Endodermal cell (in vitro differentiated cells): ENCODE measurements around the gene GOLGA6D. TPM values are rescaled to one million over a fixed set of nuclear protein-coding genes. Genes with fewer than 3 reads are reported as not detected.
"Not testable (repeated sequence)": the region's sequence is repeated elsewhere in the genome, so short reads cannot be mapped to it uniquely, and the experiment has no call there.

ENCODE experiments used
- DNase-seq: peaks from one replicate; pipeline ENCODE4 v3.0.0-alpha.2; 2017
- H3K27ac ChIP-seq: 2 replicates; pipeline ENCODE4 v1.5.1; 2013; ENCODE audit warnings: mild to moderate bottlenecking, low read depth, low read length, moderate library complexity
- H3K27me3 ChIP-seq: 2 replicates; pipeline ENCODE4 v1.6.1; 2013; ENCODE audit warnings: mild to moderate bottlenecking, low read length, moderate library complexity; ENCODE audit not compliant: insufficient read depth, control insufficient read depth, poor library complexity, severe bottlenecking
- H3K36me3 ChIP-seq: 2 replicates; pipeline ENCODE4 v1.7.0; 2013; ENCODE audit warnings: mild to moderate bottlenecking, low read length, moderate library complexity; ENCODE audit not compliant: control insufficient read depth, insufficient read depth
- H3K4me1 ChIP-seq: one replicate; pipeline ENCODE4 v1.7.0; 2013; ENCODE audit warnings: low read length; ENCODE audit not compliant: control insufficient read depth, insufficient read depth
- H3K4me3 ChIP-seq: 2 replicates; pipeline ENCODE4 v1.5.1; 2013; ENCODE audit warnings: mild to moderate bottlenecking, low read length, moderate library complexity
- H3K9ac ChIP-seq: 2 replicates; pipeline ENCODE4 v1.6.1; 2013; ENCODE audit warnings: mild to moderate bottlenecking, low read length, moderate library complexity; ENCODE audit not compliant: poor library complexity, severe bottlenecking; ENCODE audit errors: extremely low read depth
- H3K9me3 ChIP-seq: 2 replicates; pipeline ENCODE4 v1.6.1; 2013; ENCODE audit warnings: mild to moderate bottlenecking, low read length, moderate library complexity; ENCODE audit not compliant: control insufficient read depth
- H3K27ac Mint-ChIP-seq: 2 replicates; pipeline ENCODE4 v1.8.0; 2020; ENCODE audit warnings: mixed read lengths
- H3K27me3 Mint-ChIP-seq: 2 replicates; pipeline ENCODE4 v1.8.0; 2021; ENCODE audit warnings: mild to moderate bottlenecking, mixed read lengths; ENCODE audit not compliant: insufficient read depth
- H3K36me3 Mint-ChIP-seq: 2 replicates; pipeline ENCODE4 v1.8.0; 2020; ENCODE audit warnings: low read depth, mixed read lengths
- H3K4me1 Mint-ChIP-seq: 2 replicates; pipeline ENCODE4 v1.8.0; 2020; ENCODE audit warnings: mixed read lengths
- H3K4me3 Mint-ChIP-seq: 2 replicates; pipeline ENCODE4 v1.8.0; 2020; ENCODE audit warnings: mild to moderate bottlenecking, moderate library complexity, mixed read lengths
- H3K9me3 Mint-ChIP-seq: 2 replicates; pipeline ENCODE4 v1.8.0; 2020; ENCODE audit warnings: mild to moderate bottlenecking, mixed read lengths
- CTCF ChIP-seq: fragments of 200-600 bp; sonication (generic); conservative IDR thresholded peaks from 2 replicates; pipeline ENCODE4 v1.5.0; 2021; ENCODE audit warnings: antibody characterized with exemption, mild to moderate bottlenecking
- WGBS, 2 experiments: methylation state at CpG; one replicate each; pipeline versions ENCODE4 v1.1.5 to v1.1.7; 2013; ENCODE audit warnings: missing lambda C conversion rate in 2 of 2, mixed read lengths in 1 of 2; ENCODE audit not compliant: insufficient coverage in 1 of 2, insufficient read length in 1 of 2; 5-methylcytosine and 5-hydroxymethylcytosine counted together
- total RNA-seq, 2 donors: library from RNA; stranded (reverse); fragmentation: NEBNext Ultra II Directional in 1 of 2; extraction: Animal tissue kit (Norgen Biotek cat#: 25700) in 1 of 2; gene quantifications; 2 replicates in 1 of 2; 3 replicates in 1 of 2; pipeline ENCODE4 v1.2.1, GENCODE V29; 2021

Gene GOLGA6D
- total RNA-seq, 2 donors from 2014 or later, result 0.11 to 0.24 TPM

- H3K27ac ChIP-seq, H3K4me3 Mint-ChIP-seq, H3K4me1 Mint-ChIP-seq, H3K27me3 ChIP-seq, H3K36me3 ChIP-seq, H3K27ac Mint-ChIP-seq, H3K27me3 Mint-ChIP-seq, H3K9me3 ChIP-seq, H3K9ac ChIP-seq, H3K4me3 ChIP-seq, H3K4me1 ChIP-seq, H3K9me3 Mint-ChIP-seq, H3K36me3 Mint-ChIP-seq: not testable (repeated sequence)
- peak; percentile 78 for TF ChIP-seq CTCF
- 50 to 82% methylated on average over 2 to 3 of the region's 5 CpGs for WGBS, 2 experiments
- peak; percentile 80 for DNase-seq
These were observed 8.0 kb upstream of the GOLGA6D start for GRCh38 chr15:75274509-75275107.

- not testable (repeated sequence) for H3K27ac ChIP-seq, H3K9me3 Mint-ChIP-seq, H3K27ac Mint-ChIP-seq, H3K36me3 Mint-ChIP-seq, H3K4me1 ChIP-seq, H3K27me3 Mint-ChIP-seq, H3K36me3 ChIP-seq, H3K9ac ChIP-seq, H3K4me3 Mint-ChIP-seq, H3K27me3 ChIP-seq, H3K4me1 Mint-ChIP-seq, H3K9me3 ChIP-seq, H3K4me3 ChIP-seq
- WGBS, 2 experiments, result 61 to 68% methylated on average over 2 to 3 of the region's 3 CpGs
- peak; percentile 34 for DNase-seq
These were observed 7.0 kb upstream of the GOLGA6D start for GRCh38 chr15:75275617-75276016.

GRCh38 chr15:75278497-75278896 is 4.1 kb upstream of the GOLGA6D start:
- H3K4me3 Mint-ChIP-seq, H3K27me3 ChIP-seq, H3K9me3 ChIP-seq, H3K27me3 Mint-ChIP-seq, H3K4me3 ChIP-seq, H3K27ac ChIP-seq, H3K9ac ChIP-seq, H3K4me1 ChIP-seq, H3K9me3 Mint-ChIP-seq, H3K36me3 Mint-ChIP-seq, H3K27ac Mint-ChIP-seq, H3K4me1 Mint-ChIP-seq, H3K36me3 ChIP-seq: not testable (repeated sequence)
- 56% methylated on average over 1 of the region's 1 CpG; no CpG with 5 or more reads in 1 of the 2 experiments for WGBS, 2 experiments
- DNase-seq, result peak; percentile 55

- H3K4me1 Mint-ChIP-seq, H3K9ac ChIP-seq: not testable (repeated sequence)
These were observed 1.5 kb downstream of the GOLGA6D start for GRCh38 chr15:75284152-75284551.

GRCh38 chr15:75293660-75294059 is 11.0 kb downstream of the GOLGA6D start:
- H3K4me3 ChIP-seq, H3K27ac ChIP-seq, H3K36me3 ChIP-seq, H3K9me3 ChIP-seq, H3K9ac ChIP-seq, DNase-seq, H3K27me3 ChIP-seq, H3K27ac Mint-ChIP-seq, H3K4me1 ChIP-seq, H3K4me3 Mint-ChIP-seq, H3K27me3 Mint-ChIP-seq, H3K36me3 Mint-ChIP-seq, H3K4me1 Mint-ChIP-seq, H3K9me3 Mint-ChIP-seq: not testable (repeated sequence)
- WGBS, 2 experiments, result 76% methylated on average over 6 of the region's 18 CpGs; no CpG with 5 or more reads in 1 of the 2 experiments

More at GRCh38 chr15:75284152-75284551, 1.5 kb downstream of the GOLGA6D start:
- not testable (repeated sequence) for H3K27me3 ChIP-seq, H3K27me3 Mint-ChIP-seq, H3K9me3 ChIP-seq, H3K4me3 ChIP-seq, H3K27ac ChIP-seq, H3K36me3 ChIP-seq, DNase-seq, H3K4me3 Mint-ChIP-seq, H3K9me3 Mint-ChIP-seq, H3K36me3 Mint-ChIP-seq, H3K27ac Mint-ChIP-seq, H3K4me1 ChIP-seq
- WGBS, 2 experiments, result no CpG with 5 or more reads among the region's 3 CpGs

- WGBS, 2 experiments, result 58% methylated on average over 4 of the region's 13 CpGs; no CpG with 5 or more reads in 1 of the 2 experiments
- not testable (repeated sequence) for H3K4me1 Mint-ChIP-seq, H3K4me3 ChIP-seq, H3K27me3 Mint-ChIP-seq, H3K4me3 Mint-ChIP-seq, H3K27ac Mint-ChIP-seq, H3K36me3 Mint-ChIP-seq, H3K9ac ChIP-seq, H3K27ac ChIP-seq, H3K4me1 ChIP-seq, H3K27me3 ChIP-seq, H3K36me3 ChIP-seq, H3K9me3 Mint-ChIP-seq, H3K9me3 ChIP-seq
- peak; percentile 5 for DNase-seq
These were observed 16.1 kb downstream of the GOLGA6D start for GRCh38 chr15:75298541-75299310.
